ENCODE measurements around the gene HEBP2. TPM values are rescaled to one million over a fixed set of nuclear protein-coding genes. Genes with fewer than 3 reads are reported as not detected.
A peak's percentile ranks its signal among the peaks of the same experiment; 100 is the strongest.

Gene HEBP2
- total and polyA plus RNA-seq, 2 of the 4 experiments (the other 2 are of a cell fraction) = 3.9 to 6.1 TPM

DNA sequence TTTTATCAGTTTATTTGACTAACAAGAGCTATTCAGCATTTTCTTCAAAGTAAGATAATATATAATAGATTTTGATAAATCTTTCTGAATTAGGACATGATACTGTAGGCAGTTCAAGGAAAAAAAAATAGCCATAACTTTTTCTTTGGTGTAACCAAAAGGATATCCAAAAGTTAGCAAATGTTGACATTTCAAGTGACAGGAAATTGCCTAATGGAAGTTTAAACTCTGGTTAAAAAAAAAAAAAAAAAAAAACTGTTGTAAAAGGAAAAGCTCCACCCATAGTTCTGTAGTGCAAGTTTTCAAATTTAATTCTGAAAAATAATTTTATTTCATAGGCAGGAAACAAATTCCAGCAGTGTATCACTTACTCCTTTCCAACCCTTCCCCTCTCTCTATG, 18.8 kb downstream of the HEBP2 start:
- Histone ChIP-seq H3K9me1 (ENCODE audit: insufficient read depth, low read length) (peaks cover 2% of the 10 kb centered on the region; the same call in 1 of the 2 replicates), H3K4ac (ENCODE audit: low read depth, low read length) (0 out of 2 replicates have a peak overlapping the region, but pooled peaks have one; percentile 15), H3K4me2 (ENCODE audit: low read depth, low read length) (no peak overlapping the region), H3K14ac (replicated peaks; ENCODE audit: low read depth, low read length) (no peak overlapping the region), H3K27ac (ENCODE audit: insufficient read depth, low read length) (no peak overlapping the region), H3K9ac (ENCODE audit: low read depth, low read length) (no peak overlapping the region), H3K4me3 (ENCODE audit: insufficient read depth, low read depth, low read length) (no peak overlapping the region), H3K4me1 (ENCODE audit: control insufficient read depth, insufficient read depth, low read length) (no peaks in the 10 kb centered on the region), H2AK9ac (replicated peaks; ENCODE audit: low read depth, low read length, poor library complexity) (no peak overlapping the region), H3K36me3 (ENCODE audit: control insufficient read depth, insufficient read depth, low read length) (peaks cover 13% of the 10 kb centered on the region), H3K56ac (ENCODE audit: extremely low read depth, insufficient read depth, low read length) (no peak overlapping the region), H3K27me3 (ENCODE audit: control insufficient read depth, insufficient read depth, low read length) (no peaks in the 10 kb centered on the region), H3K23ac (ENCODE audit: low read depth, low read length) (no peak overlapping the region), H4K20me1 (ENCODE audit: insufficient read depth, low read length) (no peaks in the 10 kb centered on the region; the same call in 1 of the 2 replicates), H2BK20ac (ENCODE audit: low read depth, low read length) (no peak overlapping the region), H4K91ac (ENCODE audit: insufficient read depth, low read depth, low read length) (no peak overlapping the region), H2AFZ (replicated peaks; ENCODE audit: low read length, poor library complexity) (no peak overlapping the region), H4K8ac (ENCODE audit: low read depth in 2 of 2, low read length in 2 of 2) (no peak overlapping the region; a peak in 1 of 4 replicates), H4K5ac (ENCODE audit: low read depth, low read length) (no peak overlapping the region), H3K18ac (ENCODE audit: low read depth, low read length) (no peak overlapping the region), H2AK5ac (ENCODE audit: low read depth, low read length) (no peak overlapping the region), H3K9me3 (ENCODE audit: control insufficient read depth, insufficient read depth, low read length) (no peaks in the 10 kb centered on the region), H3K79me1 (ENCODE audit: low read depth in 1 of 2, low read length in 2 of 2) (no peaks in the 10 kb centered on the region), H2BK120ac (ENCODE audit: low read depth, low read length) (no peak overlapping the region), H2BK15ac (ENCODE audit: low read depth, low read length) (no peak overlapping the region), H2BK5ac (ENCODE audit: low read depth, low read length, poor library complexity, severe bottlenecking) (no peak overlapping the region)
- TF ChIP-seq SMC3 (IDR thresholded peaks at IDR 0.05; ENCODE audit: low read depth, low read length) (no peak), MAFK (IDR thresholded peaks at IDR 0.05; ENCODE audit: low read depth, low read length) (no peak), RCOR1 (IDR thresholded peaks at IDR 0.05; ENCODE audit: insufficient replicate concordance, low read length) (no peak), NFE2L2 (IDR thresholded peaks at IDR 0.05; ENCODE audit: low read depth, low read length) (no peak), BHLHE40 (IDR thresholded peaks at IDR 0.05; ENCODE audit: low read depth, low read length) (no peak), POLR2A (IDR thresholded peaks at IDR 0.05; ENCODE audit: low read depth, low read length) (no peak)
- POLR2A ChIA-PET (ENCODE audit: unreplicated experiment) = interaction anchor here (0.6 kb wide), 1 partner anchor 306 kb away, joined by 3 read pairs; no protein-coding TSS in a partner anchor
- dilution Hi-C loops (cut with HindIII; ENCODE audit: low sequenced_read_pairs, unreplicated experiment) (no loop called here), intact Hi-C loops (cut with micrococcal nuclease) (loop anchor here (10.0 kb wide), 1 partner anchor 272 kb away; no protein-coding TSS in a partner anchor), in situ Hi-C loops (cut with MboI; ENCODE audit: low sequenced_read_pairs) (loop anchor here (25.0 kb wide), 1 partner anchor 586 kb away; no protein-coding TSS in a partner anchor)
- BruUV-seq (replicated peaks) = no TSS peak
- CTCF ChIA-PET = interaction anchor here (0.6 to 1.2 kb wide), 8 partner anchors 8 to 1490 kb away, joined by 3 to 5 read pairs (median 3); partner anchors contain the start of gene TNFAIP3
- ATAC-seq (ENCODE audit: low read depth) = no peak
- no peak for DNase-seq
